Sigmoid colon (tissue), 4 donors: ENCODE measurements around the gene CFAP61.

Source experiments
- CTCF ChIP-seq, 4 experiments: fragments of 450-650 bp in 3 of 4; fragments of 200-600 bp in 1 of 4; IDR thresholded peaks; one replicate each; pipeline ENCODE4 v1.5.1; 2016 to 2019; ENCODE audit warnings: antibody characterized with exemption in 4 of 4, mild to moderate bottlenecking in 3 of 4, moderate library complexity in 2 of 4
- EP300 ChIP-seq, 4 donors: sonication (generic); formaldehyde crosslinking; IDR thresholded peaks; one replicate each; pipeline ENCODE4 v1.6.1; 2017; ENCODE audit warnings: antibody characterized with exemption in 4 of 4
- POLR2A ChIP-seq, 2 donors: fragments of 450-650 bp; IDR thresholded peaks; one replicate each; pipeline ENCODE4 v1.6.1; 2016; ENCODE audit warnings: antibody characterized with exemption in 2 of 2, mild to moderate bottlenecking in 2 of 2, moderate library complexity in 2 of 2
- POLR2AphosphoS5 ChIP-seq, 4 donors: sonication (generic); formaldehyde crosslinking; IDR thresholded peaks; one replicate each; pipeline ENCODE4 v1.6.1; 2017; ENCODE audit warnings: antibody characterized with exemption in 4 of 4

- TF ChIP-seq CTCF (IDR thresholded peaks at IDR 0.05), result no peak
- no peak for TF ChIP-seq POLR2A (IDR thresholded peaks at IDR 0.05)
- no peak for TF ChIP-seq POLR2AphosphoS5 (IDR thresholded peaks at IDR 0.05)
- no peak for TF ChIP-seq EP300 (IDR thresholded peaks at IDR 0.05)
Observed at GRCh38 chr20:20161611-20162010, 109.3 kb downstream of the CFAP61 start.
